ENCODE data around the gene TMEM125.

DNA sequence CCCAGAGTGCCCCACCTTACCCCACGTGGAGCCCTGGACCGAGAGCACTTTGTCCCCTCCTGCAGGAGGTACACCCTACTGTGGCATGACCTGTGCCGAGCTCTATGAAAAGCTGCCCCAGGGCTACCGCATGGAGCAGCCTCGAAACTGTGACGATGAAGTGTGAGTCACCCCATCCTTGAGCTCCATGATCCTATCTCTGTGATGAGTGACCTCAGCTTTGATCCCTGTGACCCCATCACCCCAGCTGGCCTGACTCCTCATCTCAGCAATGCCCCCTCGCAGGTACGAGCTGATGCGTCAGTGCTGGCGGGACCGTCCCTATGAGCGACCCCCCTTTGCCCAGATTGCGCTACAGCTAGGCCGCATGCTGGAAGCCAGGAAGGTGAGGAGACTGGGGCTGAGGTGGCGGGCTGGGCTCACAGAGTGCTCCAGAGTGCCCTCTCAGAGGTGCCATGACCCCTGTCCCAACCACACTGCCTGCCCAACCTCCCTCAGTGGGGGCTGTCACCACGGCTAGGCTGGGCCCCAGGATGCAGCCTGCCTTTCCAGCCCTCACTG lies 51.6 kb downstream of the TMEM125 start:
- TF ChIP-seq, protein P1, sequence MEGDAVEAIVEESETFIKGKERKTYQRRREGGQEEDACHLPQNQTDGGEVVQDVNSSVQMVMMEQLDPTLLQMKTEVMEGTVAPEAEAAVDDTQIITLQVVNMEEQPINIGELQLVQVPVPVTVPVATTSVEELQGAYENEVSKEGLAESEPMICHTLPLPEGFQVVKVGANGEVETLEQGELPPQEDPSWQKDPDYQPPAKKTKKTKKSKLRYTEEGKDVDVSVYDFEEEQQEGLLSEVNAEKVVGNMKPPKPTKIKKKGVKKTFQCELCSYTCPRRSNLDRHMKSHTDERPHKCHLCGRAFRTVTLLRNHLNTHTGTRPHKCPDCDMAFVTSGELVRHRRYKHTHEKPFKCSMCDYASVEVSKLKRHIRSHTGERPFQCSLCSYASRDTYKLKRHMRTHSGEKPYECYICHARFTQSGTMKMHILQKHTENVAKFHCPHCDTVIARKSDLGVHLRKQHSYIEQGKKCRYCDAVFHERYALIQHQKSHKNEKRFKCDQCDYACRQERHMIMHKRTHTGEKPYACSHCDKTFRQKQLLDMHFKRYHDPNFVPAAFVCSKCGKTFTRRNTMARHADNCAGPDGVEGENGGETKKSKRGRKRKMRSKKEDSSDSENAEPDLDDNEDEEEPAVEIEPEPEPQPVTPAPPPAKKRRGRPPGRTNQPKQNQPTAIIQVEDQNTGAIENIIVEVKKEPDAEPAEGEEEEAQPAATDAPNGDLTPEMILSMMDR (IDR thresholded peaks at IDR 0.05): no peak
- no peak for TF ChIP-seq POLR2AphosphoS5 (IDR thresholded peaks at IDR 0.05; ENCODE audit: low read depth, low read length)
- no peak for TF ChIP-seq TAF1 (IDR thresholded peaks at IDR 0.05; ENCODE audit: borderline replicate concordance, low read depth, low read length)
- TF ChIP-seq ELF1 (IDR thresholded peaks at IDR 0.05): no peak
- no peak for TF ChIP-seq TCF12 (IDR thresholded peaks at IDR 0.05)
- no peak for TF ChIP-seq EZH2phosphoT487 (IDR thresholded peaks at IDR 0.05; ENCODE audit: borderline replicate concordance, low read depth)
- no peak for TF ChIP-seq EP300 (IDR thresholded peaks at IDR 0.05; ENCODE audit: borderline replicate concordance in 1 of 2, low read depth in 1 of 2, low read length in 1 of 2)
- no peak for TF ChIP-seq SIN3A (IDR thresholded peaks at IDR 0.05; ENCODE audit: borderline replicate concordance, low read depth, low read length)
- no peak for TF ChIP-seq NRF1 (IDR thresholded peaks at IDR 0.05; ENCODE audit: low read depth, low read length)

Measured in SK-N-SH (cell line).